OCI-LY1 (cell line): ENCODE results near the gene NFYA.

Source experiments
- H2AFZ ChIP-seq: fragments of 200-600 bp; sonication (generic), shearing (Covaris generic); 2 replicates; pipeline ENCODE4 v1.6.0; 2014; ENCODE audit warnings: antibody characterized with exemption, mild to moderate bottlenecking, low read length
- H3F3A ChIP-seq: fragments of 200-600 bp; sonication (generic), shearing (Covaris generic); 2 replicates; pipeline ENCODE4 v1.6.0; 2014; ENCODE audit warnings: mild to moderate bottlenecking, antibody characterized with exemption, low read length, moderate library complexity; ENCODE audit not compliant: insufficient read depth
- H3K27ac ChIP-seq: fragments of 200-600 bp; sonication (generic); 2 replicates; pipeline ENCODE4 v1.5.1; 2014; ENCODE audit warnings: low read length, mixed run types, mild to moderate bottlenecking, low read depth; ENCODE audit not compliant: poor library complexity, severe bottlenecking
- H3K27me3 ChIP-seq: fragments of 200-600 bp; sonication (generic); 2 replicates; pipeline ENCODE4 v1.6.0; 2014; ENCODE audit warnings: antibody characterized with exemption, mild to moderate bottlenecking, low read length, moderate library complexity; ENCODE audit not compliant: insufficient read depth
- H3K36me3 ChIP-seq: fragments of 200-600 bp; sonication (generic); 2 replicates; pipeline ENCODE4 v1.6.1; 2014; ENCODE audit warnings: mild to moderate bottlenecking, antibody characterized with exemption, low read length, moderate library complexity, mixed read lengths; ENCODE audit not compliant: insufficient read depth
- H3K4me1 ChIP-seq: fragments of 200-600 bp; sonication (generic); 2 replicates; pipeline ENCODE4 v1.5.1; 2014; ENCODE audit warnings: mild to moderate bottlenecking, low read length, moderate library complexity; ENCODE audit not compliant: insufficient read depth, severe bottlenecking
- H3K4me2 ChIP-seq: fragments of 200-600 bp; sonication (generic), shearing (Covaris generic); 2 replicates; pipeline ENCODE4 v1.6.1; 2014; ENCODE audit warnings: low read length
- H3K4me3 ChIP-seq: fragments of 200-600 bp; sonication (generic); 2 replicates; pipeline ENCODE4 v1.5.1; 2014; ENCODE audit warnings: low read length, low read depth, mild to moderate bottlenecking, mixed read lengths; ENCODE audit not compliant: poor library complexity, severe bottlenecking
- H3K79me2 ChIP-seq: fragments of 200-600 bp; shearing (Covaris generic); 2 replicates; pipeline ENCODE4 v1.6.1; 2016; ENCODE audit warnings: mixed run types, low read length, mixed read lengths; ENCODE audit not compliant: insufficient read depth
- H3K9ac ChIP-seq: fragments of 200-600 bp; sonication (generic), shearing (Covaris generic); 2 replicates; pipeline ENCODE4 v1.6.1; 2014; ENCODE audit warnings: mild to moderate bottlenecking, low read length, mixed read lengths
- H3K9me2 ChIP-seq: fragments of 200-600 bp; sonication (generic), shearing (Covaris generic); 2 replicates; pipeline ENCODE4 v1.6.1; 2014; ENCODE audit warnings: low read depth, mild to moderate bottlenecking, low read length, mixed read lengths
- H3K9me3 ChIP-seq: fragments of 200-600 bp; shearing (Covaris generic); 2 replicates; pipeline ENCODE4 v1.6.1; 2014; ENCODE audit warnings: low read length, mixed read lengths
- H4K20me1 ChIP-seq: fragments of 200-600 bp; sonication (generic), shearing (Covaris generic); 2 replicates; pipeline ENCODE4 v1.6.0; 2016; ENCODE audit warnings: mild to moderate bottlenecking, low read length; ENCODE audit not compliant: insufficient read depth
- EZH2 ChIP-seq: fragments of 200-600 bp; sonication (generic), shearing (Covaris generic); IDR thresholded peaks from 2 replicates; pipeline ENCODE4 v1.8.0; 2017; ENCODE audit warnings: borderline replicate concordance, mixed run types, mild to moderate bottlenecking, antibody characterized with exemption, low read length, moderate library complexity, mixed read lengths
- TF ChIP-seq, protein P1 (sequence below): fragments of 200-600 bp; sonication (generic), shearing (Covaris generic); IDR thresholded peaks from 2 replicates; pipeline ENCODE4 v1.5.1; 2017; ENCODE audit warnings: mild to moderate bottlenecking, antibody characterized with exemption, low read length, moderate library complexity, mixed read lengths

The NFYA gene

DNA sequence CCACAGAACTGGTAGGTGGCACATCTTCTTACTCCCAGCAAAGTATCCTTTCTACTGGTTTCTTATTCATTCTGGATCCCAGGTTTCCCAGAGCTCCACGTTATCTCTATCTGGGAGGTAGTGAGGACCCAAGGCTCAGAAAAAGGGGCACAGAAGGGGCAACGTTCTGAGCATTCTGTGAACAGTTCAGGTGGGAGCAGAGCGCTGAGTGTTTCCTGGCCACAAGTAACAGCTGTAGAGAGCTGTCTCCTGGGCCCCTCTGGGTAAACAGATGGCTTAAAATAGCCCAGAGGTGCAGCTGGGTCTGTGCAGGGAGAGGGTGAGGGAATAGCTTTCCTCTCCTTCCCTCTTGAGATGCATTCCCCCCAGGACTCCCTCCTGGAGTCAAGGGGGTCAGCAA, 17.6 kb upstream of the NFYA start:
- no peak for TF ChIP-seq EZH2
- TF ChIP-seq, protein P1, sequence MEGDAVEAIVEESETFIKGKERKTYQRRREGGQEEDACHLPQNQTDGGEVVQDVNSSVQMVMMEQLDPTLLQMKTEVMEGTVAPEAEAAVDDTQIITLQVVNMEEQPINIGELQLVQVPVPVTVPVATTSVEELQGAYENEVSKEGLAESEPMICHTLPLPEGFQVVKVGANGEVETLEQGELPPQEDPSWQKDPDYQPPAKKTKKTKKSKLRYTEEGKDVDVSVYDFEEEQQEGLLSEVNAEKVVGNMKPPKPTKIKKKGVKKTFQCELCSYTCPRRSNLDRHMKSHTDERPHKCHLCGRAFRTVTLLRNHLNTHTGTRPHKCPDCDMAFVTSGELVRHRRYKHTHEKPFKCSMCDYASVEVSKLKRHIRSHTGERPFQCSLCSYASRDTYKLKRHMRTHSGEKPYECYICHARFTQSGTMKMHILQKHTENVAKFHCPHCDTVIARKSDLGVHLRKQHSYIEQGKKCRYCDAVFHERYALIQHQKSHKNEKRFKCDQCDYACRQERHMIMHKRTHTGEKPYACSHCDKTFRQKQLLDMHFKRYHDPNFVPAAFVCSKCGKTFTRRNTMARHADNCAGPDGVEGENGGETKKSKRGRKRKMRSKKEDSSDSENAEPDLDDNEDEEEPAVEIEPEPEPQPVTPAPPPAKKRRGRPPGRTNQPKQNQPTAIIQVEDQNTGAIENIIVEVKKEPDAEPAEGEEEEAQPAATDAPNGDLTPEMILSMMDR = no peak

GRCh38 chr6:41056768-41057490, 15.8 kb upstream of the NFYA start:
- no peak for TF ChIP-seq EZH2
- TF ChIP-seq, protein P1 = no peak
- H3K4me3 ChIP-seq = no peak overlapping the region
- peaks cover 5% of the 10 kb centered on the region; the same call in 1 of the 2 replicates for H3K36me3 ChIP-seq
- H3K9me3 ChIP-seq = no peaks in the 10 kb centered on the region
- H4K20me1 ChIP-seq = no peaks in the 10 kb centered on the region
- H3F3A ChIP-seq = no peaks in the 10 kb centered on the region
- no peaks in the 10 kb centered on the region for H3K9me2 ChIP-seq
- H3K4me2 ChIP-seq = no peak overlapping the region
- no peak overlapping the region for H3K9ac ChIP-seq
- peaks cover 20% of the 10 kb centered on the region for H3K4me1 ChIP-seq
- H3K79me2 ChIP-seq = no peaks in the 10 kb centered on the region
- no peak overlapping the region for H3K27ac ChIP-seq
- H3K27me3 ChIP-seq = no peaks in the 10 kb centered on the region
- H2AFZ ChIP-seq = no peak overlapping the region

More for the DNA sequence above, 17.6 kb upstream of the NFYA start:
- Histone ChIP-seq H3K27ac (peak overlapping the region; percentile 21), H3K79me2 (no peaks in the 10 kb centered on the region), H3K27me3 (no peaks in the 10 kb centered on the region), H3K36me3 (no peaks in the 10 kb centered on the region), H3F3A (no peaks in the 10 kb centered on the region), H3K9ac (no peak overlapping the region), H3K9me2 (no peaks in the 10 kb centered on the region), H3K4me3 (no peak overlapping the region), H3K4me2 (no peak overlapping the region), H2AFZ (no peak overlapping the region), H3K4me1 (peaks cover 28% of the 10 kb centered on the region), H4K20me1 (no peaks in the 10 kb centered on the region), H3K9me3 (no peaks in the 10 kb centered on the region)

DNA sequence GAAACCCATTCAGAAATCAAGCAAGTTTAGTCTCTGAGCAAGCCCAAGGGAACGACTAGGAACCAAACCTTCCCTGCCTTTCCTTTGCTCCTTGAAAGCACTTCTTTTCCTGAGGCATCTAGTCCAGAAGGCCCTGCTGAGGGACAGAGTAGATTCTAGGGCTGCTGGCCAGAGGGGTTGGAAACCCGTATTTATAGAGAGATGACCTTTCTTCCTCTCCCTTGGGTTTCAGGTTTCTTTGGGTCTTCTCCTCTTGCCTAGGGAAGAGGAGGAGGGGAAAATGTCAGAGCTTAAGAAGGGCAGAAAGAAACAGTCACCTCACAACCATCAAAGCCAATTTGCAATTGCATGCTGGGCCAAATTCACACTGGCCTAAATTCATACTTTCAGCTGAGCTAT, 14.0 kb upstream of the NFYA start:
- Histone ChIP-seq H3K4me3 (no peak overlapping the region), H3K4me1 (peaks cover 8% of the 10 kb centered on the region), H3F3A (no peaks in the 10 kb centered on the region), H3K79me2 (no peaks in the 10 kb centered on the region), H3K9ac (no peak overlapping the region), H3K27ac (no peak overlapping the region), H4K20me1 (no peaks in the 10 kb centered on the region), H3K36me3 (peaks cover 8% of the 10 kb centered on the region; the same call in 1 of the 2 replicates), H2AFZ (no peak overlapping the region), H3K4me2 (no peak overlapping the region), H3K9me3 (no peaks in the 10 kb centered on the region), H3K9me2 (no peaks in the 10 kb centered on the region), H3K27me3 (no peaks in the 10 kb centered on the region)
- TF ChIP-seq EZH2 = no peak
- TF ChIP-seq, protein P1 = no peak
